ENCODE results near the gene CTCFL.

DNA sequence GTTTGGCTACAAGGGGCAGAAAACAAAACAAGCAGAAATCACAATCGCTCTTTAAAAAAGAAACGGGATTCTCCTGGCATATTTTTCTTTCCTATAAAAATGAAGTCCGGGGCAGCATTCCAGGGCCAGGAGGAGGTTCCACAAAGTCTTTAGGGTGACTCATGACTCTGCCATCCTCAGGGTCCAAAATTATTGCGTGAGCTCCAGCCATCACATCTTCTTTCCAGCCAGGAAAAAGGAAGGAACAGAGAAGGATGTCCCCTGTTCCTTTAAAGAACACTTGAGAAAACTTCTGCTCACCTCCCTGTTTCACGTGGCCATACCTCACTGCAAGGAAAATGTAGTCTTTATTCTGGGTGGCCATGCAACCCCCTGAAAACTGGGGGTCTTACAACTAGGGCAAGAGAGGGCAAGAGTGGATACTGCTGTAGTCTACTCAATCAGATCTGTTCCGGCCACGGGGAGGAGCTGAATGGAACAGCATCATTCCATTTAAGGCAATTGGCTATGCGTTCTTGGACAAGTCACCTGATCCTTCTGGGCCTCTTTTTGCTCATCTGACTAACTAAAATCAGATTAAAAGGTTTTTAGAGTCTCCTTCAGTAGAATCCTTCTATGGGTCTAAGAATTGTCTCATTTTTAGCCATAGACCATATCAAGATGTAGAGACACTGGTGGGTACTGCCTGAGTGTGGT lies 49.4 kb downstream of the CTCFL start:
- TF ChIP-seq, protein P1, sequence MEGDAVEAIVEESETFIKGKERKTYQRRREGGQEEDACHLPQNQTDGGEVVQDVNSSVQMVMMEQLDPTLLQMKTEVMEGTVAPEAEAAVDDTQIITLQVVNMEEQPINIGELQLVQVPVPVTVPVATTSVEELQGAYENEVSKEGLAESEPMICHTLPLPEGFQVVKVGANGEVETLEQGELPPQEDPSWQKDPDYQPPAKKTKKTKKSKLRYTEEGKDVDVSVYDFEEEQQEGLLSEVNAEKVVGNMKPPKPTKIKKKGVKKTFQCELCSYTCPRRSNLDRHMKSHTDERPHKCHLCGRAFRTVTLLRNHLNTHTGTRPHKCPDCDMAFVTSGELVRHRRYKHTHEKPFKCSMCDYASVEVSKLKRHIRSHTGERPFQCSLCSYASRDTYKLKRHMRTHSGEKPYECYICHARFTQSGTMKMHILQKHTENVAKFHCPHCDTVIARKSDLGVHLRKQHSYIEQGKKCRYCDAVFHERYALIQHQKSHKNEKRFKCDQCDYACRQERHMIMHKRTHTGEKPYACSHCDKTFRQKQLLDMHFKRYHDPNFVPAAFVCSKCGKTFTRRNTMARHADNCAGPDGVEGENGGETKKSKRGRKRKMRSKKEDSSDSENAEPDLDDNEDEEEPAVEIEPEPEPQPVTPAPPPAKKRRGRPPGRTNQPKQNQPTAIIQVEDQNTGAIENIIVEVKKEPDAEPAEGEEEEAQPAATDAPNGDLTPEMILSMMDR (conservative IDR thresholded peaks at IDR 0.05) = no peak
- no peak for TF ChIP-seq EZH2 (IDR thresholded peaks at IDR 0.05; ENCODE audit: low read depth)
